GM21390 (cell line): ENCODE results near the gene A3GALT2.
A peak's percentile ranks its signal among the peaks of the same experiment; 100 is the strongest.
"Not testable (repeated sequence)": the region's sequence is repeated elsewhere in the genome, so short reads cannot be mapped to it uniquely, and the experiment has no call there.

Experiments
- ATAC-seq: cut with Tn5 transposase; IDR thresholded peaks from one replicate; pipeline ENCODE4 v1.9.1; 2021; ENCODE audit not compliant: unreplicated experiment

A3GALT2 gene

DNA sequence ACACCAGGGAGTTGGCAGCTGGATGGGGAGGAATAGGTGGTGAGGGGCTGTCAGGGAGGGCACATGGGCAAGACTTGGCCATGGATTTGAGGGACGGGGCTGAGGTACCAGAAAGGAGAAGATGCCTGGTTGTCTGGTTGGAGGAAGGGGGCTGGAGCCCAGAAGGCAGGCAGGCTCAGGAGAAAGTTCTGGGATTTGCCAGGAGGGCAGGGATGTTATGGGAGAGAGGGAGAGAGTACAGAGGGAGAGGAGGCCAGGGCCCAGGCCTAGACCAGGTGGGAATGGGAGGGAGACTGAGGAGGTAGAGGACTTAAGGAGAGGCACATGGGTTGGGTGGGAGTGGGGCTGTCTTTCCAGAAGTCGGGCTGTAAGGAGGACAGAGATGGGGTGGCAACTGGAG, 4.3 kb downstream of the A3GALT2 start:
- no peak for ATAC-seq

DNA sequence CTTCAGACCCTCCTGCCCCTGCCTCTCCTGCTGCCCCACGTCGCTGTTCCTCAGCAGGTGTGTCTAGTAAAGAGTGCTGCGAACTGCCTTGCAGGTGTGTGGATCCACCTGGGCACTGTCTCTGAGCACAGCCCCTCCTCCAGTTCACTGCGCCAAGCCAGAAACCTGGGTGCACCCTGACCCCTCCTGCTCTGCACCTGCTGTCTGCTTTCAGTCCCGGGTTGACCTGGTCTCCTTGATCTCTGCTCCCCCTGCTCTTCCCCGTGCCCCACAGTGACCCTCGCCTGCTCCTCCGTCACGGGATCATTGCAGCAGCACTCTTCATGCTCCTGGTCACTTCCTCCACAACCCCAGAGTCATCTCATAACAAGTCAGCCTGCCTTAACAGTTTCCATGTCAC, 6.5 kb downstream of the A3GALT2 start:
- no peak for ATAC-seq

DNA sequence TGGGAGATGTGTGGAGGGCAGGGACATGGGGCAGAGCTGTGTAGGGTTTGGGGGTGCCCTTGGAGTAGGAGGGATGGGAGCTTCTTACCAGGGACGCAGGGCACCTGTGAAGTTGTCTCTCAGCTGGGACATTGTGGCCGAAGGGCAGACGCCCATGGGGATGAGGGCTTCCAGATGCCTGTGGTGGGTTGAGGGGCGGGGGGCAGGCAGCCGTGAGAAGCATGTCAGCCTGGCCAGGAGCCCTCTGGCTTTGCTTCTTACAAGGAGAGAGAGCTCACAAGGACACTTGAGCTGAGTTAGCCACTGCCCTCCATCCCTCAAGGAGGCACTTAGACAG, 8.5 kb downstream of the A3GALT2 start:
- ATAC-seq, result no peak

- ATAC-seq, result no peak
Observed at GRCh38 chr1:33311706-33312412, 9.0 kb downstream of the A3GALT2 start.

DNA sequence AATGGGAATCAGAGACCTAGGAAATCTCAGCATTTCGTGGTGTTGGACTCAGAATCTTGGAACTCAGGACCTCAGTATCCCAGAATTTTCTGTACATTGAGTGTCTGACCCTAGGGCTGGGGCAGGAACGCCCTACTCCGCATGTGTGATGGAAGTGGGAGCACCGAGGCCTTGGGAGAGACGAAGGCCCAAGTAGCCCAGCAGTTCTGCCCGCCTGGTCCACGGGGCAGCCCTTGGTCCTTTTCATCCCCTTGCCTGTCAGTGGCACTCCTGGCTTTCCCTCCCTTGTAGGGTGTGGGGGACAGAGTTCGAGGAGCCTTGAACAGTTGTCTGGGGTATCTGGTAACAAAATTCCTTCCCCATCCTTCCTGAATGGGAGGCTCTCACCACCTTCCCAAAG, 10.2 kb downstream of the A3GALT2 start:
- no peak for ATAC-seq

- not testable (repeated sequence) for ATAC-seq
Observed at GRCh38 chr1:33309351-33309750, 11.5 kb downstream of the A3GALT2 start.

GRCh38 chr1:33307494-33307864, 13.4 kb downstream of the A3GALT2 start:
- no peak for ATAC-seq

- ATAC-seq, result no peak
Observed at GRCh38 chr1:33306653-33307493, 14.0 kb downstream of the A3GALT2 start.

- no peak for ATAC-seq
Observed at GRCh38 chr1:33305816-33306652, 14.9 kb downstream of the A3GALT2 start.

DNA sequence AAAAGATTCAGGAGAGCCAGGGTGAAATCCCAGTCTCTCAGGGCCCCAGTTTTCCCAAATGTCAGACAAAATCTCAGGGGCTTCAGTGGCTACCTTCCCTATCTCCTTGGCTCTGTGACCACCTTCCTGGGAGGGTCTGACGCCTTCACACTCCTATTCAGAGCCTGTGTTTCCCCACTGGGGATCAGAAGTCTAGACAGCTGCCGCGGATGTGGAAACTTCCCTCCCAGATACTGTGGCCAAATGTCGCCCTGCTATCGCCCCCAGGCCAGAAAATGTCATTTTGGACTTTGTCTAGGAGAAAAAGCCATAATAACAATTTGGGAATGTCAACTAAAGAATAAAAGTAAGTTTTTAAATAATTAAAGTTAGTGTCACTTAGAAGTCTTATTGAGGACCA, 15.9 kb downstream of the A3GALT2 start:
- ATAC-seq, result no peak

GRCh38 chr1:33302325-33302724, 18.6 kb downstream of the A3GALT2 start:
- ATAC-seq, result no peak

DNA sequence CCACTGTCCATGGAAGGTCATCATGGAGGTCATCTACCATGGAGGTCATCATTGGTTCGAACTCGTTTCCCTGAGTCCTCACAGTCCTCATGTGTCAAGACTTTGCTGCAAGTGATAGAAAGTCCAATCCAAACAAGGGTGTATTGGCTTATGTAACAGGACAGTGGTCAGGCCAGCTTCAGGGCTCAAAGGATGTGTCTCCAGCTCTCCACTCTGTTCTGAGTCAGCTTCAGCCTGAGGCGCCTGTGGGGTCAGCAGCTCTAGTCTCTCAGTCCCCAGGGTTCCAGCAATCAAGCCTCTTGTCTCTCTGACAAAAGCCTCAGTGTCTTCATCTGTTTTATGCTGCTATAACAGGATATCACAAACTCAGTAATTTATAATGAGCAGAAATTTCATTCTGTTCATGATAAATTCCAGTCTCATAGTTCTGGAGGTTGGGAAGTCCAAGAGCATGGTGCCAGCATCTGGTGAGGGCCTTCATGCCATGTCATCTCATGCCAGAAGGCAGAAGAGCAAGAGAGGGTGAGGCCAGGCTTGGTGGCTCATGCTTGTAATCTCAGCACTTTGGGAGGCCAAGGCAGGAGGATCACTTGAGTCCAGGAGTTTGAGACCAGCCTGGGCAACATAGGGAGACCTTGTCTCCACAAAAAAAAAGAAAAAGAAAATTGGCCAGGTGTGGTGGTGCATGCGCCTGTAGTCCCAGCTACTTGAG, 19.5 kb downstream of the A3GALT2 start:
- no peak for ATAC-seq

- ATAC-seq, result no peak
Observed at GRCh38 chr1:33300673-33301072, 20.2 kb downstream of the A3GALT2 start.

- no peak for ATAC-seq
Observed at GRCh38 chr1:33299461-33300155, 21.3 kb downstream of the A3GALT2 start.

DNA sequence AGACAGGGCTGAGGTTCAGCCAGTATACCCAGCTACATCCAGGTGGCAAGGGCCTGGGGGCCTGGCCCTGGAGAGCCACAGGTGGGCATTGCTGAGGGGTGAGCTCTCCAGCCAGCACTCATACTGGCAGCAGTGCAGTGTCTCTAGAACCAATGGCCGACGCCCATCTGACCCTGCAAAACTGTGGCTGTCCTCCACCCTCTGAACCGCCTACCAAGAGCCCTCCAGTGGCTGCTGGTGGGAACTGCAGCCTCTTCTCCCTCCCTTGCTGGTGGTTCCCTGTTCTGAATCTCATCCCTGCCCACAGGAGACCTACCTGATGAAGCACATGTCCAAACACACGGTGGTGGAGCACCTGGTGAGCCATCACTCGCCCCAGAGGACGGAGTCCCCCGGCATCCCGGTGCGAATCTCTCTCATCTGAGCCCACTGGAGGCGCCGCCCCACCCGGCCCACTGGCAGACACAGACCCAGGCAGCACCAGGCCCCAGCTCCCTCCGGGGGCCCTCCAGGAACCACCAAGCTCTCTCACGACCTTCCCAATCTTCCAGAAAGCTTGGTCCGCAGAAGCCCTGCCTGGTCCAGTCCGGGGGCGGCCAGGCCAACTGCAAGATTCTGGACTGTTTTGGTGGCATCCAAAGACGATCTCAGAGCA, 22.1 kb downstream of the A3GALT2 start:
- peak; percentile 61 for ATAC-seq

DNA sequence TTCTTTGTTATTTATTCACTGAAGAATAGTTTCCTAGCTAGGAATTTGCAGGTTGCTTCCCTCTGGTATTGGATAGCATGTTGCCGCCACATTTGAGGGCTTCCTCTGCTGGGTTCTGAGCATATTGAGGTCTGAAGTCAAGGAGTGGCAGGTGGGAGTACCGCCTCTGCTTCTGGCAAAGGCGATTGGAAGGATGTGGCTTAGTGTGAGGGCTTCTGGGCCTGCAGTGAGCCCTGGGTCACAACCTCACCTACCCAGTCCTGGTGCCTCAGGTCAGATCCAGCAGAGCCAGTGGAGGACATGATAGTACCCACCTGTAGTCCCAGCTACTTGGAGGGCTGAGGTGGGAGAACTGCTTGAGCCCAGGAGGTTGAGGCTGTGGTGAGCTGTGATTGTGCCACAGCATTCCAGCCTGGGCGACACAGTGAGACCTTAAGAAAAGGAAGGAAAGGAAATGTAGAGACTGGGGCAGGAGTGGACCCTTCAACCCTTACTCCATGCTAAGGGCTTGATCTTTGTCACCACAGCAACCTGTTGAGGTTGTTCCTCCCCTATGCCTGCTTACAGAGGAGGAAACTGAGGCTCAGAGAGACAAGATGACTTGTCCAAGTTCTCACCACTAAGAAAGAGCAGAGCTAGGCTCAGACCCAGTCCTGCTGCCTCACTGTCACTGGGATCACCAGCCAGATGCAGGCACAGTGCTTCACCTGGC, 22.8 kb downstream of the A3GALT2 start:
- ATAC-seq, result no peak

GRCh38 chr1:33296824-33297223, 24.1 kb downstream of the A3GALT2 start:
- ATAC-seq, result no peak

DNA sequence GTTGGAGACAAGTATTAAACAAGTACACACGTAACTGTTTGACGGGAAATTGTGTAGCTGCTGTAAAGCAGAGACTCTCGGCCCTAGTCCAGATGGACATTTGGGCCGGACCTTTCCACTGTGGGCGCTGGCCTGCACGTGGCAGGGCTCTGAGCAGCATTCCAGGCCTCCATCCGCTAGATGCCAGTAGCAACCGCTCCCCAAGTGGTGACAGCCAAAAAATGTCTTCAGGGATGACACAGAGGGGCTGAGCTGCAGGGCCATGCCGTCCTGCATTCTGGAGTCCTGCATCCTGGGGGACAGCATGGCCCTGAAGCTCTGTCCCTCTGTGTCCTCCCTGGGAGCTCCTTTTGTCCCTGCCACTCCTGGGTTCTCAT, 24.8 kb downstream of the A3GALT2 start:
- no peak for ATAC-seq

DNA sequence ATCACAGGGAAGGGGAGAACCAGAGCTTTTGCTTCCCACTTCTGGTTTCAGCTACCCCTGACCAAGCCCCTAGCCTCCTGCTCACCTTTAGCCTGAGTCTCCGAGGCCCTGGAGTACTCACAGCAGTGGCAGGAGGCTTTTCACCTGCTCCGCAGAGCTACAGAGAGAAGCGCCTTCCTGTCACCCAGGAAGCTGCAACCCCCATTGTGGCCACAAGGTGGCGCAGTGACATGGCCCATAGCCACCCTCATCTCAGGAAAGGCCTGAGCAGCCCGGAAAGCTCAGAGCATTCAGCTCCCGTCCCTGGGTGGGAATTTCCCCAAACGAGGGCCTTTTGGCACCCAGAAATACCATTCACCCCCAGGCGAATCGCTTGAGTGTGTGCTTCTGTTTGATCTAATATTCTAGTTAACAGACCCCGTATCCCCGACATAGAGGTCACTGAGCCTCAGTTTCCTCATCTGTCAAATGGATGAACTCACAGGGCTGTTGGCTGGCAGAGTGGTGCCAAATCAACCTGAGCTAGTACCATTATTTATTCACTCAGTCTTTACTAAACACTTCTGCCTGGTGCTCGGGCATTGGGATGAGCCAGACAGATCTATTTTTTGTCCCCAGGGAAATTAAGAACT, 25.3 kb downstream of the A3GALT2 start:
- peak; percentile 58 for ATAC-seq
